HepG2 (cell line): Measurements from ENCODE around the gene TMOD2. TPM values are rescaled to one million over a fixed set of nuclear protein-coding genes. Genes with fewer than 3 reads are reported as not detected.

Experiments
- ATAC-seq: fragments of 200-7000 bp; cut with Tn5 transposase; 3 replicates; pipeline ENCODE4 v1.9.1; 2020; ENCODE audit warnings: mild to moderate bottlenecking, moderate library complexity
- BruUV-seq: library from RNA; stranded (reverse); fragments of 400-500 nt; replicated peaks from 2 replicates; lab custom pipeline; 2021; lab: Mats Ljungman, UMichigan
- CTCF ChIA-PET: fragments of 300-600 bp; formaldehyde crosslinking; extraction: SDS; loops from one replicate; lab custom pipeline; 2021; ENCODE audit warnings: low total read pairs, inconsistent platforms, low intra/inter-chr PET ratio; lab: Yijun Ruan, JAX
- POLR2A ChIA-PET: fragments of 350-600 bp; sonication (Branson Sonifier 250); formaldehyde crosslinking; loops from one replicate; lab custom pipeline; 2020; ENCODE audit warnings: antibody characterized with exemption, inconsistent platforms; lab: Yijun Ruan, JAX
- DNase-seq: peaks from one replicate; pipeline ENCODE4 v3.0.0-alpha.2; 2015; ENCODE audit warnings: low spot score
- FAIRE-seq: peaks from 3 replicates; lab custom pipeline; 2011; peaks lifted over from hg19 to GRCh38; lab: Jason Lieb, UNC
- H2AFZ ChIP-seq: one replicate; pipeline ENCODE4 v1.6.1; 2011; ENCODE audit warnings: low read length, inconsistent platforms
- H3K27ac ChIP-seq: fragments of 300-600 bp; 3 replicates; pipeline ENCODE4 v1.8.0; 2011; ENCODE audit warnings: mixed run types, mild to moderate bottlenecking, mixed read lengths, low read length, inconsistent platforms; ENCODE audit not compliant: insufficient read depth; ENCODE audit errors: extremely low read length
- H3K27me3 ChIP-seq, 2 experiments: fragments of 200-600 bp in 1 of 2; 2 replicates in 1 of 2; 3 replicates in 1 of 2; pipeline versions ENCODE4 v1.6.0 to v1.8.0; 2011; ENCODE audit warnings: low read length in 2 of 2, mild to moderate bottlenecking in 2 of 2, moderate library complexity in 2 of 2, inconsistent platforms in 1 of 2; ENCODE audit not compliant: insufficient read depth in 2 of 2, control insufficient read depth in 1 of 2
- H3K36me3 ChIP-seq, 2 experiments: fragments of 200-600 bp in 1 of 2; replicated peaks in 1 of 2; 2 replicates in 1 of 2; 3 replicates in 1 of 2; pipeline versions ENCODE4 v1.5.1 to v1.8.0; 2011; ENCODE audit warnings: low read length in 2 of 2, inconsistent platforms in 1 of 2; ENCODE audit not compliant: insufficient read depth in 2 of 2, control insufficient read depth in 1 of 2
- H3K4me1 ChIP-seq: 2 replicates; pipeline ENCODE4 v1.5.1; 2012; ENCODE audit warnings: low read length, inconsistent platforms; ENCODE audit not compliant: insufficient read depth
- H3K4me2 ChIP-seq: 2 replicates; pipeline ENCODE4 v1.6.0; 2011; ENCODE audit warnings: low read depth, low read length, inconsistent platforms
- H3K4me3 ChIP-seq, 3 experiments: fragments of 200-600 bp in 1 of 3; sonication (generic), shearing (Covaris generic) in 1 of 3; replicated peaks in 1 of 3; 2 replicates each; pipeline ENCODE4 v1.5.1; 2011 to 2016; ENCODE audit warnings: low read length in 3 of 3, inconsistent platforms in 2 of 3, low read depth in 2 of 3, mild to moderate bottlenecking in 2 of 3, control low read depth in 1 of 3, mixed read lengths in 1 of 3; ENCODE audit not compliant: insufficient read depth in 1 of 3
- H3K79me2 ChIP-seq: one replicate; pipeline ENCODE4 v1.6.1; 2011; ENCODE audit warnings: low read length, inconsistent platforms; ENCODE audit not compliant: insufficient read depth
- H3K9ac ChIP-seq: 2 replicates; pipeline ENCODE4 v1.6.0; 2011; ENCODE audit warnings: mild to moderate bottlenecking, low read depth, low read length, inconsistent platforms; ENCODE audit not compliant: insufficient read depth
- H3K9me3 ChIP-seq: 2 replicates; pipeline ENCODE4 v1.5.1; 2012; ENCODE audit warnings: mild to moderate bottlenecking, low read length
- H4K20me1 ChIP-seq: 2 replicates; pipeline ENCODE4 v1.6.0; 2011; ENCODE audit warnings: inconsistent platforms, mild to moderate bottlenecking, low read length, moderate library complexity; ENCODE audit not compliant: insufficient read depth
- ATF7 ChIP-seq, 2 experiments: fragments of 450-650 bp in 1 of 2; sonication (generic) in 1 of 2; formaldehyde crosslinking in 1 of 2; IDR thresholded peaks; 2 replicates each; pipeline versions ENCODE4 v1.4.0 to v1.6.1; 2016 to 2020; ENCODE audit warnings: antibody characterized with exemption in 1 of 2, mild to moderate bottlenecking in 1 of 2, missing genetic modification reagents in 1 of 2
- IKZF5 ChIP-seq: IDR thresholded peaks from 2 replicates; pipeline ENCODE4 v1.6.1; 2018; ENCODE audit warnings: missing genetic modification reagents, mild to moderate bottlenecking, missing compliant biosample characterization
- ISL2 ChIP-seq: sonication (generic); formaldehyde crosslinking; IDR thresholded peaks from 2 replicates; pipeline ENCODE4 v1.5.0; 2020; ENCODE audit warnings: missing genetic modification reagents
- MXD4 ChIP-seq: IDR thresholded peaks from 2 replicates; pipeline ENCODE4 v1.6.1; 2016; ENCODE audit warnings: mild to moderate bottlenecking, missing biosample characterization, missing genetic modification reagents
- NR2F1 ChIP-seq, 2 experiments: fragments of 450-650 bp in 1 of 2; formaldehyde crosslinking in 1 of 2; IDR thresholded peaks; 2 replicates each; pipeline versions ENCODE4 v1.5.0 to v1.6.1; 2016 to 2020; ENCODE audit warnings: mild to moderate bottlenecking in 1 of 2, missing compliant biosample characterization in 1 of 2, missing genetic modification reagents in 1 of 2, moderate library complexity in 1 of 2
- PLSCR1 ChIP-seq: sonication (generic); formaldehyde crosslinking; IDR thresholded peaks from 2 replicates; pipeline ENCODE4 v1.5.0; 2020; ENCODE audit warnings: missing genetic modification reagents, mild to moderate bottlenecking, borderline replicate concordance
- SRSF1 ChIP-seq: fragments of 200-400 bp; formaldehyde crosslinking; optimal IDR thresholded peaks from 2 replicates; pipeline ENCODE3; 2017; ENCODE audit warnings: mild to moderate bottlenecking, low read depth, low read length, moderate library complexity
- TBX2 ChIP-seq: sonication (generic); formaldehyde crosslinking; IDR thresholded peaks from 2 replicates; pipeline ENCODE4 v1.5.0; 2020; ENCODE audit warnings: missing genetic modification reagents, mild to moderate bottlenecking, borderline replicate concordance
- ZBTB44 ChIP-seq: sonication (generic); formaldehyde crosslinking; IDR thresholded peaks from 2 replicates; pipeline ENCODE4 v1.4.0; 2020; ENCODE audit warnings: missing genetic modification reagents
- ZFAT ChIP-seq: sonication (generic); formaldehyde crosslinking; conservative IDR thresholded peaks from 2 replicates; pipeline ENCODE4 v1.8.1; 2023; ENCODE audit warnings: missing genetic modification reagents, inconsistent platforms
- ZIK1 ChIP-seq: sonication (generic); formaldehyde crosslinking; IDR thresholded peaks from 2 replicates; pipeline ENCODE4 v1.5.0; 2020; ENCODE audit warnings: mild to moderate bottlenecking, low read depth, missing genetic modification reagents, borderline replicate concordance
- ZMYM3 ChIP-seq: sonication (generic); formaldehyde crosslinking; IDR thresholded peaks from 2 replicates; pipeline ENCODE4 v1.5.1; 2020; ENCODE audit warnings: mild to moderate bottlenecking, missing genetic modification reagents
- ZNF264 ChIP-seq: sonication (generic); formaldehyde crosslinking; IDR thresholded peaks from 2 replicates; pipeline ENCODE4 v1.4.0; 2020; ENCODE audit warnings: missing genetic modification reagents
- ZNF317 ChIP-seq: sonication (generic); formaldehyde crosslinking; IDR thresholded peaks from 2 replicates; pipeline ENCODE4 v1.5.0; 2020; ENCODE audit warnings: mild to moderate bottlenecking, missing genetic modification reagents
- ZNF333 ChIP-seq: sonication (generic); formaldehyde crosslinking; IDR thresholded peaks from 2 replicates; pipeline ENCODE4 v1.4.0; 2020; ENCODE audit warnings: mild to moderate bottlenecking, missing genetic modification reagents, borderline replicate concordance
- ZNF441 ChIP-seq: sonication (generic); formaldehyde crosslinking; IDR thresholded peaks from 2 replicates; pipeline ENCODE4 v1.7.0; 2021; ENCODE audit warnings: missing genetic modification reagents, borderline replicate concordance
- ZNF710 ChIP-seq: sonication (generic); formaldehyde crosslinking; IDR thresholded peaks from 2 replicates; pipeline ENCODE4 v1.5.0; 2020; ENCODE audit warnings: mild to moderate bottlenecking, missing genetic modification reagents, borderline replicate concordance
- ZNF766 ChIP-seq: sonication (generic); formaldehyde crosslinking; IDR thresholded peaks from 2 replicates; pipeline ENCODE4 v1.5.0; 2020; ENCODE audit warnings: missing genetic modification reagents, borderline replicate concordance
- ZNF788 ChIP-seq: sonication (generic); formaldehyde crosslinking; IDR thresholded peaks from 2 replicates; pipeline ENCODE4 v1.5.0; 2020; ENCODE audit warnings: mild to moderate bottlenecking, missing genetic modification reagents, borderline replicate concordance
- WGBS: methylation state at CpG from one replicate; pipeline ENCODE4 v1.1.6; 2017; ENCODE audit warnings: low lambda C conversion rate; 5-methylcytosine and 5-hydroxymethylcytosine counted together
- in situ Hi-C: cut with HindIII; loops from 2 replicates; pipeline ENCODE4 v1.10.0; 2017; ENCODE audit warnings: low pct_unique_long_range_greater_than_20kb; ENCODE audit not compliant: extremely low pct_ligation_motif_present
- intact Hi-C: fragments of 100-400 bp; cut with micrococcal nuclease; formaldehyde crosslinking; loops from one replicate; pipeline ENCODE4 v1.10.0; 2022; ENCODE audit not compliant: unreplicated experiment
- polyA plus RNA-seq, 8 experiments: library from polyadenylated mRNA; depleted of rRNA in 3 of 8; stranded (reverse) in 7 of 8; unstranded in 1 of 8; fragments of >200 nt; fragmentation: Illumina TruSeq in 4 of 8; extraction: Trizol in 4 of 8; gene quantifications; 2 replicates each; pipeline versions ENCODE4 v1.2.1 to v1.2.3, GENCODE V29; 2011 to 2016; ENCODE audit warnings: low read depth in 4 of 8, missing spikeins in 1 of 8, mixed read lengths in 1 of 8; ENCODE audit not compliant: insufficient read depth in 1 of 8
- total RNA-seq, 5 experiments: library from RNA; depleted of rRNA; stranded (reverse); fragments of >200 nt; fragmentation: Illumina TruSeq; extraction: Trizol; gene quantifications; 2 replicates each; pipeline ENCODE4 v1.2.3, GENCODE V29; 2016; ENCODE audit warnings: low read depth in 1 of 5

The TMOD2 gene
- total and polyA plus RNA-seq, 2 of the 13 experiments (the other 11 are each of a cell fraction or from before 2014, with no cell fraction given), result 0.01 to 0.02 TPM

- WGBS, result 35% methylated on average over 3 of the region's 3 CpGs
- CTCF ChIA-PET, result no interaction called here
- BruUV-seq, result no TSS peak
Observed at GRCh38 chr15:51770902-51771301, 19.5 kb downstream of the TMOD2 start.

More at GRCh38 chr15:51770902-51771301, 19.5 kb downstream of the TMOD2 start:
- Histone ChIP-seq H3K4me3 (no peak overlapping the region), H3K4me2 (no peak overlapping the region), H3K9ac (no peak overlapping the region), H4K20me1 (no peaks in the 10 kb centered on the region; the same call in 1 of the 2 replicates), H3K27me3 (peaks cover 0 to 16% of the 10 kb centered on the region in 2 experiments; a peak in 3 of 5 replicates), H2AFZ (no peak overlapping the region), H3K79me2 (no peaks in the 10 kb centered on the region), H3K4me1 (no peaks in the 10 kb centered on the region), H3K27ac (no peak overlapping the region), H3K9me3 (no peaks in the 10 kb centered on the region), H3K36me3 (no peaks in the 10 kb centered on the region)
- POLR2A ChIA-PET, result no interaction called here
- ATAC-seq, result no peak
- intact Hi-C loops, result loop anchor here (10.0 kb wide), 1 partner anchor 236 kb away; no protein-coding TSS in a partner anchor
- no peak for DNase-seq
- no peak for FAIRE-seq
- in situ Hi-C loops, result loop anchor here (5.0 kb wide), 1 partner anchor 119 kb away; no protein-coding TSS in a partner anchor
- TF ChIP-seq ZNF441 (CRISPR knock-in tag) (no peak), ZNF264 (no peak), ZNF766 (no peak), MXD4 (no peak), ZIK1 (no peak), NR2F1 (CRISPR knock-in tag; IDR thresholded peaks at IDR 0.05) (no peak), SRSF1 (no peak), ISL2 (CRISPR knock-in tag) (no peak), ZNF710 (CRISPR knock-in tag) (no peak), ZFAT (CRISPR knock-in tag) (no peak), ZBTB44 (CRISPR knock-in tag) (no peak), ZNF317 (CRISPR knock-in tag) (no peak), ATF7 (IDR thresholded peaks at IDR 0.05) (no peak), ATF7 (CRISPR knock-in tag; IDR thresholded peaks at IDR 0.05) (no peak), IKZF5 (CRISPR knock-in tag) (no peak), ZNF788 (CRISPR knock-in tag) (no peak), ZNF333 (CRISPR knock-in tag) (no peak), PLSCR1 (CRISPR knock-in tag) (no peak), ZMYM3 (CRISPR knock-in tag) (no peak), TBX2 (CRISPR knock-in tag) (no peak)
